SW 1271 (cell line): Measurements from ENCODE around the gene SLC7A4.
A peak's percentile ranks its signal among the peaks of the same experiment; 100 is the strongest.
"Not testable (repeated sequence)": the region's sequence is repeated elsewhere in the genome, so short reads cannot be mapped to it uniquely, and the experiment has no call there.

ENCODE experiments used
- DNase-seq, 2 experiments: peaks; one replicate each; lab custom pipeline; 2025; lab: John Stamatoyannopoulos, UW

Gene SLC7A4

GRCh38 chr22:21020802-21021429, 11.4 kb downstream of the SLC7A4 start:
- no peak for DNase-seq

GRCh38 chr22:21018314-21018713, 14.0 kb downstream of the SLC7A4 start:
- no peak for DNase-seq

GRCh38 chr22:21016644-21017420, 15.5 kb downstream of the SLC7A4 start:
- DNase-seq = no peak

- no peak for DNase-seq
Observed at GRCh38 chr22:21015466-21016006, 16.8 kb downstream of the SLC7A4 start.

GRCh38 chr22:21014726-21015465, 17.5 kb downstream of the SLC7A4 start, which contains the start of gene P2RX6:
P2RX6 (plus strand) TSS chr22:21015165; CDS start chr22:21015175, 10 bp downstream.
- peak in 1 of 2 experiments; percentile 13 for DNase-seq

- peak; percentile 37 to 86 for DNase-seq
Observed at GRCh38 chr22:21014202-21014725, 18.1 kb downstream of the SLC7A4 start.

GRCh38 chr22:21013657-21014201, 18.6 kb downstream of the SLC7A4 start:
- no peak for DNase-seq

- no peak for DNase-seq
Observed at GRCh38 chr22:21012446-21013407, 19.6 kb downstream of the SLC7A4 start.

- DNase-seq = no peak
Observed at GRCh38 chr22:21010426-21011113, 21.8 kb downstream of the SLC7A4 start.

GRCh38 chr22:21009638-21010425, 22.5 kb downstream of the SLC7A4 start:
- no peak for DNase-seq

- DNase-seq = not testable (repeated sequence)
Observed at GRCh38 chr22:21009208-21009607, 23.2 kb downstream of the SLC7A4 start.

GRCh38 chr22:21003782-21004181, 28.6 kb downstream of the SLC7A4 start:
- no peak for DNase-seq

GRCh38 chr22:21001601-21002325, 30.6 kb downstream of the SLC7A4 start, which contains the start of gene THAP7:
THAP7 (minus strand) TSS chr22:21002118; CDS start chr22:21001911, 207 bp downstream.
- peak; percentile 72 to 88 for DNase-seq

GRCh38 chr22:21000987-21001600, 31.3 kb downstream of the SLC7A4 start:
- no peak for DNase-seq

GRCh38 chr22:21000207-21000986, 32.0 kb downstream of the SLC7A4 start:
- no peak for DNase-seq

- DNase-seq = no peak
Observed at GRCh38 chr22:20999350-21000206, 32.8 kb downstream of the SLC7A4 start.
